Muscle of arm (tissue), 12 donors: ENCODE measurements around the gene LPCAT3. TPM values are rescaled to one million over a fixed set of nuclear protein-coding genes. Genes with fewer than 3 reads are reported as not detected.

ENCODE experiments used
- DNase-seq: peaks from one replicate; pipeline ENCODE4 v3.0.0-alpha.2; 2013
- polyA plus RNA-seq, 12 donors: library from polyadenylated mRNA; unstranded; fragments of 120-200 nt; gene quantifications; one replicate each; pipeline ENCODE4 v1.2.1, GENCODE V29; 2013; ENCODE audit not compliant: insufficient read length in 12 of 12

Gene LPCAT3
- polyA plus RNA-seq, 12 donors, result 16.1 to 29.3 (median 21.3) TPM; not detected in 1

- peak; percentile 89 for DNase-seq
These were observed 53.1 kb downstream of the LPCAT3 start for GRCh38 chr12:6965026-6965661.

DNA sequence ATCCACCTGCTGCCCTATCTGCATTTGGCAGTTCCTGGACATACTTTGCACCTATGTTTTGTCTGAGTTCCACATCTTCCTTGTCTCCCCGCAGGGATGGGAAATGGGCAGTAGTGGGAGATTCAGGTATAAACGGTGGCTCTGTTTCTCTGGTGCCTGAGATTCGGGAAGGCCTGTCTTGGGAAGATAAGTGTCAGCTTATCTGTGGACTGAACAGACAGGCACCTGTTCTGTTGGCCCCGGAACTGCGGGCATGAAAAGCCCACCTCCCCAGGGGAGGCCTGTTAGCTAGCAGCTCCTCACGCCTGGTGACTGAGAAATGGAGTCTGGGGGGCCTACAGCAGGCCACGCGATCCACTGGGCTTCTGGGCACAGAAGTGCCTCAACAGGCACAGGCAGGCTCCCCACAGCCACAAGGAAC is 53.7 kb downstream of the LPCAT3 start:
- no peak for DNase-seq

- no peak for DNase-seq
These were observed 54.4 kb downstream of the LPCAT3 start for GRCh38 chr12:6963791-6964413.

- DNase-seq, result no peak
These were observed 55.1 kb downstream of the LPCAT3 start for GRCh38 chr12:6963016-6963731.

DNA sequence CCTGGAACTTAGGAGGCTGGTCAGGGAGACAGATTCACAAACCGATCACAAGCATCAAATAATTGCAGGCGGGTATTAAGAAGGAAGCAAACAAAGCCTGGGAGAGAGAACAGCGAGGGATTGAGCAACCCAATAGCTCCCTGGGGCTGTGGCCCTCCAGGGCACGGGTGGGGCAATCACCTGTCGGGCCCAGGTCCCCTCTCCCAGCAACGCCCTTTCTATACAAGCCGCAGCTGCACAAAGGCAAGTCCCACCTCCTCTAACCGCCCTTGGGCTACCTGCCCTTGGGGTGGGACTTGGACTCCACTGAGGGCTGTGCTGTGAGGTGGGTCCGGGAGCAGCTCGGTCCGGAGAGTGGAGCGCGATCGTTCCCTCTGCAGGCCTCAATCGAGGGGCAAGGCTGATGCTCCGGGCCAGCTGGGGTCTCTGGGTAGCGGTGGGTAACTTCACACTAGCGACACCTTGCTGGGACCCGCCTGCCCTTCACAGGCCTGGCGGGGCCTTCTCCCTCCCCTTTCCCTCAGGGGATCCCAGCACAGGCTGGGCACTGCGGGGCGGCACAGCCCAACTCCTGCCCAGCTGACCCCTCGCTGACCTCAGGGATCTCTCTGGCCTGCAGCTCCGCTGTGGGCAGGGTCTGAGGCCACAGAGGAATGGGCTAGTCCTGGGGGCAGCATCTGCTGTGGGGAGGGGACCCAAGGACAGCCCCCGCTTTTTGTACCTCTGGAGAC is 55.8 kb downstream of the LPCAT3 start:
- DNase-seq, result no peak

GRCh38 chr12:6961695-6962284 is 56.5 kb downstream of the LPCAT3 start:
- DNase-seq, result no peak

DNA sequence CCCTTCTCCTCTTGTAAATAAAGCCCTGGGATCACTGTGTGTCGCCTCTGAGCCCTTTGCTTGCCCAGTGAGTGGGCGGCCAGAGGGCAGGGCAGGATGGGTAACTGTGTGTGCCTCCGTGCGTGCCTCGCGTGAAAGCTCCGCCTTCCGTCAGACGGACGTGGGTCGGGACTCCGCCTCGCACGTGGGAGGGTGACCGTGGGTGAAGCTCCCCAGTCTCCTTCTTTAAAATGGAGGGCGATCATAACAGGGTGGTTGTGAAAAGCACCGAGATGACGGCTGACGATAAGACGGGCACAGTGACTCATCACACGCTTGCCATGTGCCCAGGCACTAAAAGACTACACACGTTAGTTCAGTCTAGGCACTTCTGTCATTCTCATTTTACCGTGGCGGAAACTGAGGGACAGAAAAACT is 57.0 kb downstream of the LPCAT3 start:
- DNase-seq, result no peak

DNA sequence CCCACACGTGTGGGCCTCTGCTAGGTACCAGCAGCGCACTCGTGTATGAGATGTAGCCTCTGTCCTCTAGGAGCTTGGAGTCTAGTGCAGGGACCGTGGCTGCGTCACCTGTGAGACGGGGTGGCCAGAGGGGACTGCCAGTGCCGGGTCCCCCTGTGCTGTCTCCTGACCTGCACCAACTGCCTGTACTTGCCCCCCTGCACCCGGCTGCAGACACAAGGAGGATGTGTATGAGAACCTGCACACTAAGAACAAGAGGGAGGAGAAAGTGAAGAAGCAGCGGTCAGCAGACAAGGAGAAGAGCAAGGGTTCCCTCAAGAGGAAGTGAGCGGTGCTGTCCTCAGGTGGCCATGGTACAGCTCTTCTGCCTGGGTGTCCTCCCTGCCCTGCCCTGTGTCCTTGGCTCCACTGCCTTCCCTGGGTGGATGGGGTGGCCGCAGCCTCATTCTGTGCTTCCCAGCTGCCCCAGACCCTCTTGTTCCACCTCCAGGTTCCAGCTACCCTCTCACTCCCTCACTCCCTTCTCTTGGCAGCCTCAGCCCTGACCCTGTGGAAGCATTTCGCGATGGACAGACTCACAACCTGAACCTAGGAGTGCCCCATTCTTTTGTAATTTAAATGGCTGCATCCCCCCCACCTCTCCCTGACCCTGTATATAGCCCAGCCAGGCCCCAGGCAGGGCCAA is 57.5 kb downstream of the LPCAT3 start:
- no peak for DNase-seq

DNA sequence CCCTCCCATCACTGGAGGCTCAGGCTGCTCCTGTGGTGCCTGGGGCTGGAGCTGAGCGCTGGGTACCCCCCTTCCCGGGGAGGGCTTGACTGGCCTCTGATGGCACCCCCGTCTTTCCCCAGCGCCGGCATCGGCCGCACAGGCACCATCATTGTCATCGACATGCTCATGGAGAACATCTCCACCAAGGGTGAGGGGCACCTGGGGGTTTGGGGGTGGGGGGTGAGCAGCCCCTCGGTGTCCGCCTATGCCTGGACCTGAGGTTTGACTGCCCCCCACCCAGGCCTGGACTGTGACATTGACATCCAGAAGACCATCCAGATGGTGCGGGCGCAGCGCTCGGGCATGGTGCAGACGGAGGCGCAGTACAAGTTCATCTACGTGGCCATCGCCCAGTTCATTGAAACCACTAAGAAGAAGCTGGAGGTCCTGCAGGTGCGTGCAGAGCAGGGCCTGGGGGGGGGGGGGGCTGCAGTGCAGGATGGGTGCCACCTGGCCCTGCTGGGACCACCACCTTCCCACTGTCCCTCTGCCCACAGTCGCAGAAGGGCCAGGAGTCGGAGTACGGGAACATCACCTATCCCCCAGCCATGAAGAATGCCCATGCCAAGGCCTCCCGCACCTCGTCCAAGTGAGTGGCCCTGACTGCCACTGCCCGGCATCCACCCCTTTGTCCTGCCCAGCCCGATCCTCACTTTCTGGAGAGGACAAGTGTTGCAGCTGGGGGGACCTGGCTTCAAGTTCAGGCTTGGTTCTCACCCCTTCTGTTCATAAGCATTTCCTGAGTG is 58.3 kb downstream of the LPCAT3 start:
- DNase-seq, result no peak

GRCh38 chr12:6959058-6959804 is 59.0 kb downstream of the LPCAT3 start:
- no peak for DNase-seq

DNA sequence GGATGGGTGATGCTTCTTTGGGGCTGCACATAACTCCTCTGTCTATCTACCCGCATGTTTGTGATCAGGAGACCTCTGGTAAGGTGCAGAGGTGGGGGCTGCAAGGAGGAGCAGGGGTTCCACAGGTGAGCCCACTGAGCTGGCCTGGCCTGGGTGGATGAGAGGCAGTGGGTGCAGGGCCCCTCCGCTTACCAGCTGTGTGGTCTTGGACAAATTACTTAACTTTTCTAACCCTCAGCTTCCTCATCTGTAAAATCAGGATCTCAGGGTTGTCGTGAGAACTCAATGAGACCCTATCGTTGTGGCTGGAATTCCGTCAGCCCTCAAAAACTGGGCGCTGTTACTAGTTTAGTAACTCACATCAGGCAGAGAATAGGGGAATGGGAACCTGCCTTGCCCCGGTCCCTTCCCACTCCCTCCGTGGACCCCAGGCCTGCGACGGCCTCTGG is 59.6 kb downstream of the LPCAT3 start:
- no peak for DNase-seq

GRCh38 chr12:6957741-6958608 is 60.3 kb downstream of the LPCAT3 start:
- no peak for DNase-seq

DNA sequence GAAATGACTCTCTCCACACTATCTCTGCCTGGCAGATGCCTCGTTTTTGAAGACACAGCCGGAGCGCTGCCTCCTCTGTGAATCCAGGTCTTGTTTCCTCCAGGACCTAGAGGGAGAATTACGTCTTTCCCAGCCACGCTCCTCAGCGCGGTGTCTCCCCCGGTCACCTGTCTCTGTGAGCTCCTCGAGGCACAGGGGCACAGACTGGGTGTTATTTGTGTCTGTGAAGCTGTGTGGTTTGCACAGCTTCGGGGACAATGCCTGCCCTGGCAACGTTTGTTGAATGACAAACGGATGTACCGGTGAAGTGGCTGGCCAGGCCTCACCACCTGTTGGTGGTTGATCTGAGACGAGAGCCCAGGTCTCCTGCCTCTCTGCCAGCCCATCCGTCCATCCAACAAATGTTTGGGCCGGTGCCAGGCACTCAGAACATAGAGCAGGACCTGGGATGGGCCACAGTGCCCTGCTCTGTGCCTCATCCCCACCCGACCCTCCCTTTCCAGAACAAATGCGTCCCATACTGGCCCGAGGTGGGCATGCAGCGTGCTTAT is 61.0 kb downstream of the LPCAT3 start:
- no peak for DNase-seq

- no peak for DNase-seq
These were observed 62.1 kb downstream of the LPCAT3 start for GRCh38 chr12:6956021-6956727.

GRCh38 chr12:6955108-6956020 is 62.9 kb downstream of the LPCAT3 start:
- DNase-seq, result no peak

GRCh38 chr12:6954316-6955107 is 63.8 kb downstream of the LPCAT3 start:
- DNase-seq, result no peak
